Muscle layer of duodenum (tissue), 2 donors: ENCODE data around the gene CARD10.

Experiments
- H3K27ac ChIP-seq: one replicate; pipeline ENCODE4 v1.7.0; 2013; ENCODE audit warnings: mild to moderate bottlenecking, low read length
- H3K27me3 ChIP-seq: one replicate; pipeline ENCODE4 v1.7.0; 2013; ENCODE audit warnings: low read depth, mild to moderate bottlenecking, control low read depth, low read length
- H3K36me3 ChIP-seq, 2 donors: one replicate each; pipeline ENCODE4 v1.7.0; 2013; ENCODE audit warnings: low read length in 2 of 2, control low read depth in 1 of 2, mild to moderate bottlenecking in 1 of 2; ENCODE audit not compliant: insufficient read depth in 2 of 2, control insufficient read depth in 1 of 2
- H3K4me1 ChIP-seq, 2 donors: one replicate each; pipeline ENCODE4 v1.7.0; 2013; ENCODE audit warnings: low read length in 2 of 2, mild to moderate bottlenecking in 2 of 2, control low read depth in 1 of 2, moderate library complexity in 1 of 2; ENCODE audit not compliant: insufficient read depth in 2 of 2, control insufficient read depth in 1 of 2
- H3K4me3 ChIP-seq, 2 donors: one replicate each; pipeline ENCODE4 v1.7.0; 2013; ENCODE audit warnings: low read length in 2 of 2, low read depth in 1 of 2, mild to moderate bottlenecking in 1 of 2
- H3K9me3 ChIP-seq, 2 donors: one replicate each; pipeline ENCODE4 v1.7.0; 2013; ENCODE audit warnings: low read length in 2 of 2, control low read depth in 1 of 2, mild to moderate bottlenecking in 1 of 2; ENCODE audit not compliant: control insufficient read depth in 1 of 2
- donor health status: healthy.

CARD10 gene

DNA sequence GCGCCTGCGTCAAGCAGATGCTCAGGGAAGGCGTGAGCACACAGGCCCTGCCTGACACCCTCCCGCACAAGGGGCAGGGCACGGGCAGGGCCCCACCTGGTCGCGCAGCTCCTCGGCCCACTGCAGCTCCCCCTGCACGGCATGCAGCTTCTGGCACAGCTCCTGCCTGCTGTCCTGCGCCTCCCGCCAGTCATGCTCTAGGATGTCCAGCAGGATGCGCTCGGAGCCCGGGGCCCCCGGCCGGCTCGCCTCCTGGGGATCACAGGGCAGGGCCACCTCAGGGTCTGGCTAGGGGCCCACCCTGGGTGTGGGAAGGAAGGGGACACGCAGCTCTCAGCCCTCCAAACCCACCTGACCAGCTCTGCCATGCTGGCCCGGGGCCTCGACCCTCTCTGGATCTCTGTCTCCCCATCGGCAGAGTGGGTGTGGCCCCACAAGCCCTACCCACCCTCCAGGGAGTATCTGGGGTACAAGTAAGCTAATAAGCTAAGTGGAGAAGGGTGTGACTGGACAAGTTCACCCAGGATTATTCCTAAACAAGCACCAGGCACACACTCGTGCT lies 10.7 kb downstream of the CARD10 start:
- no peaks in the 10 kb centered on the region for H3K9me3 ChIP-seq
- peaks cover 7 to 14% of the 10 kb centered on the region in 2 donors for H3K4me1 ChIP-seq
- no peak overlapping the region for H3K27ac ChIP-seq
- H3K4me3 ChIP-seq = no peak overlapping the region
- no peaks in the 10 kb centered on the region for H3K27me3 ChIP-seq
- H3K36me3 ChIP-seq = no peaks in the 10 kb centered on the region

DNA sequence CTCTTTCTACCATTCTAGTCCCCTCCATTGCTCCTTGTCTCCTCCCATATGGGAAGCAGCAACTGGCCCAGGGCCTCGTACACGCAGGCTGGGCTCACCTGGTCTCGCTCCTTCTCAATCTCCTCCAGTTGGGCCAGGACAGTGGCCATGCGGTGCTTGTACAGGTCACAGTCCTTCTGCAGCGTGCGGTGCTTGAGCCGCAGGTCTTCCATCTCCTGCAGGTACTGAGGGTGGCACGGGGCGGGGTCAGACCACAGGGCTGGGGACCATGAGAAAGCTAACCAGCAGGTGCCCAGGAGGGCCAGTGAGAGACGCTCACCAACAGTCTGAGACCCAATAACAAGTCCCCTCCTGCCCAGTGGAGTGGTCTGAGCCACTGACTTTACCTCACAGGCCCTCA lies 11.5 kb downstream of the CARD10 start:
- peaks cover 7 to 14% of the 10 kb centered on the region in 2 donors for H3K4me1 ChIP-seq
- no peaks in the 10 kb centered on the region for H3K27me3 ChIP-seq
- H3K36me3 ChIP-seq = no peaks in the 10 kb centered on the region
- no peaks in the 10 kb centered on the region for H3K9me3 ChIP-seq
- no peak overlapping the region for H3K4me3 ChIP-seq
- H3K27ac ChIP-seq = no peak overlapping the region

GRCh38 chr22:37505989-37506388 lies 13.2 kb downstream of the CARD10 start:
- H3K4me1 ChIP-seq = peaks cover 7 to 18% of the 10 kb centered on the region in 2 donors
- H3K9me3 ChIP-seq = no peaks in the 10 kb centered on the region
- H3K27ac ChIP-seq = no peak overlapping the region
- no peaks in the 10 kb centered on the region for H3K27me3 ChIP-seq
- no peaks in the 10 kb centered on the region for H3K36me3 ChIP-seq
- no peak overlapping the region for H3K4me3 ChIP-seq

DNA sequence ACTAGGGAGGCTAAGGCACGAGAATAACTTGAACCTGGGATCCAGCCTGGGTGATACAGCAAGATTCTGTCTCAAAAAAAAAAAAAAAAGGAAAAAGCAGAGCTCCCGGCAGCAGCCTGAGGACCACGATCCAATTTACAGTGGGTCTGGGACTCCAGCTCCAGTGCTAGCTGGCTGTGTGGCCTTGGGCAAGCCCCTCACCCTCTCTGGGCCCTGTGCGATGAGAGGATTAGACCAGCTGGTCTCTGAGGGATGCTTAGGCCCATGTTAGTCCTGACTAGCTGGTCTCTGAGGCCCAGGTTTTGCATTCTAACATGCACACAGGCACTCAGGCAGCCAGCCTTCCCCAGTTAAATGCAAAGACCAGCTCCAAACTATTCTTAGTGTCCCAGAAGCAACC lies 13.7 kb downstream of the CARD10 start:
- Histone ChIP-seq H3K27ac (no peak overlapping the region), H3K9me3 (no peaks in the 10 kb centered on the region), H3K4me3 (no peak overlapping the region), H3K27me3 (no peaks in the 10 kb centered on the region), H3K36me3 (no peaks in the 10 kb centered on the region), H3K4me1 (peaks cover 7 to 18% of the 10 kb centered on the region in 2 donors)

DNA sequence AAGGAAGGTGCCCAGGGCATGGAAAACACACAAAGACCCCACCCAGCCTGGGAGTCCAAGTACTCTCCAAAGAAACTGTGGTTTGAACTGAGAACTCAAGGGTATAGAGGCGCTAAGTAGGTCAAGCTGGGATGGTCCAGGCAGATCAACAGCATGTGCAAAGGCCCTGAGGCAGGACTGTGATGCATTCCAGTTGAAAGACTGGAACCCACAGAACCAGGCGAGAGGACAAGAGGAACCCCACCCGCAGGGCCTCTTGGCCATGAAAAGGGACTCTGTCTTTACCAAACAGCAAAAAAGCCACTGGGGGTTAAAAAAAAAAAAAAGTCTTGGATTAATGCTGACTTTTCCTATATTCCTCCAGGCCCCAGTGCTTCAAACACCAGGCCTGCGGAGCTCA lies 14.3 kb downstream of the CARD10 start:
- no peaks in the 10 kb centered on the region for H3K27me3 ChIP-seq
- peaks cover 3 to 18% of the 10 kb centered on the region in 2 donors for H3K4me1 ChIP-seq
- H3K9me3 ChIP-seq = no peaks in the 10 kb centered on the region
- H3K27ac ChIP-seq = no peak overlapping the region
- no peaks in the 10 kb centered on the region for H3K36me3 ChIP-seq
- no peak overlapping the region for H3K4me3 ChIP-seq

DNA sequence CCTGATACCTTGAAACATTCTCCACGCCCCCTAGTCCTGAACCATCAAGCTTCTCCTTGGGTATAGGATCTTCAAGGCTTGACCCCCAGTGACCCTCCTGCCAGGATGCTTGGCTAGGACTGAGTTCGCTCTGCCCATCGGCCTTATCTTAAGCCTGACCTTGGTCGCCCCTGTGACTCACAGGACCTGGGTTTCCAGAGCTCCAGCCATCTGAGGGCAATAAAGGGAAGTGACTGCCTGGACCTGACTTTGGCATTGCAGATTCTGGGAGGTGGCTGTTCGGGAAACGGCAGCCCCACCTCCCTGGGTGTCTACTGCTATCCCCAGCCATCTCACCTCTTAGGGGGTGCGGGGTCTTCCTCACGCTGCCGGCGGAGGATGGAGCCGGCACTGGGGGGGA lies 15.4 kb downstream of the CARD10 start:
- Histone ChIP-seq H3K27ac (peak overlapping the region; percentile 76), H3K9me3 (no peaks in the 10 kb centered on the region), H3K36me3 (no peaks in the 10 kb centered on the region), H3K4me1 (peaks cover 0 to 11% of the 10 kb centered on the region in 2 donors), H3K27me3 (no peaks in the 10 kb centered on the region), H3K4me3 (no peak overlapping the region)

DNA sequence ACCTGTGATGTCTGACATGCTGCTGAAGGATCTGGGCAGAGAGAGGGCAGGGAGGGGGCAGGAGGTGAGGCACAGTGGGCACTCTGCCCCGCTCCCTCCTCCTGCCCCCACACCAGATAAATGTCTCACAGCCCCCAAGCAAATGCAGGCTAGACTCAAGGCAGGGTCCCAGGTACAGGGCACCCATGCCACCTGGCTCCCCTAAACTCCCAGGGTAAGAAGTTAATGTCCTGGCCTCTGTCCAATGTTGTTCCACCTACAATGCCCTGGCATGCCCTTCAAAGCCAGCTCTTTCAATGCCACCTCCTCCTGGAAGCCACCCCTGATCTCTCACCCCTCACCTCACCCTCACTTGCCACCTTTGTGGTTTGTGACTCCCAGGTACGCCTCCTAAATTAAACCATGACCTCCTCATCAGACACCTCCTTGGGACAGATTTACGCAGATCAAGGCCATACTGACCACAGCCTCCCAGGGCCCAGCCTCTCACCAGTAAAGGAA lies 16.0 kb downstream of the CARD10 start:
- peak overlapping the region; percentile 76 for H3K27ac ChIP-seq
- H3K36me3 ChIP-seq = no peaks in the 10 kb centered on the region
- H3K9me3 ChIP-seq = no peaks in the 10 kb centered on the region
- H3K4me3 ChIP-seq = no peak overlapping the region
- H3K27me3 ChIP-seq = no peaks in the 10 kb centered on the region
- H3K4me1 ChIP-seq = peaks cover 0 to 11% of the 10 kb centered on the region in 2 donors

GRCh38 chr22:37502342-37503182 lies 16.7 kb downstream of the CARD10 start:
- Histone ChIP-seq H3K36me3 (no peaks in the 10 kb centered on the region), H3K4me3 (no peak overlapping the region), H3K4me1 (peaks cover 0 to 11% of the 10 kb centered on the region in 2 donors), H3K9me3 (no peaks in the 10 kb centered on the region), H3K27me3 (no peaks in the 10 kb centered on the region), H3K27ac (peak overlapping the region; percentile 76)

GRCh38 chr22:37501610-37502341 lies 17.4 kb downstream of the CARD10 start:
- Histone ChIP-seq H3K36me3 (no peaks in the 10 kb centered on the region), H3K9me3 (no peaks in the 10 kb centered on the region), H3K27ac (peak overlapping the region; percentile 76), H3K4me3 (no peak overlapping the region), H3K4me1 (peaks cover 0 to 11% of the 10 kb centered on the region in 2 donors), H3K27me3 (no peaks in the 10 kb centered on the region)

GRCh38 chr22:37500745-37501609 lies 18.2 kb downstream of the CARD10 start:
- H3K4me1 ChIP-seq = peaks cover 0 to 11% of the 10 kb centered on the region in 2 donors
- no peaks in the 10 kb centered on the region for H3K27me3 ChIP-seq
- H3K36me3 ChIP-seq = no peaks in the 10 kb centered on the region
- H3K27ac ChIP-seq = peak overlapping the region; percentile 41
- H3K4me3 ChIP-seq = no peak overlapping the region
- H3K9me3 ChIP-seq = no peaks in the 10 kb centered on the region
